Measurements from ENCODE around the gene TSPAN5.

- TF ChIP-seq, protein P1, sequence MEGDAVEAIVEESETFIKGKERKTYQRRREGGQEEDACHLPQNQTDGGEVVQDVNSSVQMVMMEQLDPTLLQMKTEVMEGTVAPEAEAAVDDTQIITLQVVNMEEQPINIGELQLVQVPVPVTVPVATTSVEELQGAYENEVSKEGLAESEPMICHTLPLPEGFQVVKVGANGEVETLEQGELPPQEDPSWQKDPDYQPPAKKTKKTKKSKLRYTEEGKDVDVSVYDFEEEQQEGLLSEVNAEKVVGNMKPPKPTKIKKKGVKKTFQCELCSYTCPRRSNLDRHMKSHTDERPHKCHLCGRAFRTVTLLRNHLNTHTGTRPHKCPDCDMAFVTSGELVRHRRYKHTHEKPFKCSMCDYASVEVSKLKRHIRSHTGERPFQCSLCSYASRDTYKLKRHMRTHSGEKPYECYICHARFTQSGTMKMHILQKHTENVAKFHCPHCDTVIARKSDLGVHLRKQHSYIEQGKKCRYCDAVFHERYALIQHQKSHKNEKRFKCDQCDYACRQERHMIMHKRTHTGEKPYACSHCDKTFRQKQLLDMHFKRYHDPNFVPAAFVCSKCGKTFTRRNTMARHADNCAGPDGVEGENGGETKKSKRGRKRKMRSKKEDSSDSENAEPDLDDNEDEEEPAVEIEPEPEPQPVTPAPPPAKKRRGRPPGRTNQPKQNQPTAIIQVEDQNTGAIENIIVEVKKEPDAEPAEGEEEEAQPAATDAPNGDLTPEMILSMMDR (conservative IDR thresholded peaks at IDR 0.05): no peak
- TF ChIP-seq EZH2 (IDR thresholded peaks at IDR 0.05; ENCODE audit: low read depth): no peak
These were observed 143.5 kb downstream of the TSPAN5 start for GRCh38 chr4:98514741-98515469.
